Spleen (tissue), 11 donors: ENCODE data around the gene APBB2. TPM values are rescaled to one million over a fixed set of nuclear protein-coding genes. Genes with fewer than 3 reads are reported as not detected.

Source experiments
- DNase-seq: peaks from one replicate; pipeline ENCODE4 v3.0.0-alpha.2; 2020
- H3K27ac ChIP-seq, 8 donors: fragments of 200-600 bp; sonication (generic) in 7 of 8; 1 replicate in 4 of 8; 2 replicates in 4 of 8; pipeline versions ENCODE4 v1.5.0 to v1.8.0; 2016 to 2021; ENCODE audit warnings: inconsistent platforms in 4 of 8, mild to moderate bottlenecking in 4 of 8, moderate library complexity in 1 of 8
- H3K27me3 ChIP-seq, 7 donors: fragments of 200-600 bp; sonication (generic) in 6 of 7; replicated peaks in 1 of 7; 1 replicate in 4 of 7; 2 replicates in 3 of 7; pipeline versions ENCODE4 v1.5.0 to v1.8.0; 2016 to 2021; ENCODE audit warnings: inconsistent platforms in 3 of 7, mild to moderate bottlenecking in 1 of 7
- H3K36me3 ChIP-seq, 6 donors: fragments of 200-600 bp; sonication (generic) in 5 of 6; 1 replicate in 4 of 6; 2 replicates in 2 of 6; pipeline versions ENCODE4 v1.5.0 to v1.8.0; 2016 to 2021; ENCODE audit warnings: inconsistent platforms in 2 of 6
- H3K4me1 ChIP-seq, 6 donors: fragments of 200-600 bp; sonication (generic) in 5 of 6; 1 replicate in 3 of 6; 2 replicates in 3 of 6; pipeline versions ENCODE4 v1.5.0 to v1.8.0; 2016 to 2021; ENCODE audit warnings: inconsistent platforms in 3 of 6
- H3K4me3 ChIP-seq, 8 donors: fragments of 200-600 bp; sonication (generic) in 7 of 8; 1 replicate in 4 of 8; 2 replicates in 4 of 8; pipeline versions ENCODE4 v1.5.0 to v1.8.0; 2016 to 2021; ENCODE audit warnings: inconsistent platforms in 4 of 8, mild to moderate bottlenecking in 4 of 8, moderate library complexity in 2 of 8
- H3K9me3 ChIP-seq, 8 donors: fragments of 200-600 bp; sonication (generic) in 7 of 8; 1 replicate in 4 of 8; 2 replicates in 4 of 8; pipeline versions ENCODE4 v1.5.0 to v1.8.0; 2016 to 2021; ENCODE audit warnings: inconsistent platforms in 4 of 8
- POLR2A ChIP-seq, 3 donors: fragments of 450-650 bp; IDR thresholded peaks; one replicate each; pipeline ENCODE4 v1.5.1; 2017; ENCODE audit warnings: antibody characterized with exemption in 3 of 3, mild to moderate bottlenecking in 1 of 3
- POLR2AphosphoS5 ChIP-seq, 3 donors: sonication (generic); formaldehyde crosslinking; IDR thresholded peaks; one replicate each; pipeline ENCODE4 v1.5.1; 2017; ENCODE audit warnings: antibody characterized with exemption in 3 of 3
- WGBS, 5 donors: extraction: QIAGEN DNeasy Blood & Tissue Kit in 3 of 5; methylation state at CpG; one replicate each; pipeline versions ENCODE4 v1.1.5 to v1.1.7; 2013 to 2018; 5-methylcytosine and 5-hydroxymethylcytosine counted together
- intact Hi-C: fragments of 100-400 bp; cut with DNase I; formaldehyde crosslinking; loops from one replicate; pipeline ENCODE4 v1.15.0; 2023; ENCODE audit warnings: low total_unique reads
- polyA plus RNA-seq, 3 donors: library from polyadenylated mRNA; stranded (reverse); fragments of 200-250 nt; gene quantifications; one replicate each; pipeline ENCODE4 v1.2.1, GENCODE V29; 2013
- total RNA-seq, 7 donors: library from RNA; depleted of rRNA in 3 of 7; stranded (reverse); fragments of >200 nt in 3 of 7; fragmentation: NEBNext Ultra II Directional in 4 of 7; extraction: Animal tissue kit (Norgen Biotek cat#: 25700) in 4 of 7; gene quantifications; one replicate each; pipeline versions ENCODE4 v1.1.0 to v1.2.1, GENCODE V29; 2016 to 2021
- TF ChIP-seq, protein P1 (sequence below), 11 experiments: fragments of 200-600 bp in 7 of 11; fragments of 450-650 bp in 4 of 11; sonication (generic) in 4 of 11; IDR thresholded peaks in 8 of 11; conservative IDR thresholded peaks in 3 of 11; 1 replicate in 7 of 11; 2 replicates in 4 of 11; pipeline versions ENCODE4 v1.4.0 to v1.8.0; 2016 to 2021; ENCODE audit warnings: antibody characterized with exemption in 11 of 11, inconsistent platforms in 4 of 11, mild to moderate bottlenecking in 1 of 11
- donor health status: healthy with polysubstance abuse.
- donor health status: DM: no; HTN: no; CAD: no; lungs with moderate emphysema.
- donor health status: DM: no; HTN: no; CAD: no.
- donor health status: Bipolar disorder and iron deficiency.
- donor health status: healthy.
- donor health status: DM: no; HTN: no; CAD: no.
- donor health status: DM: yes; HTN: yes; CAD: no.

APBB2 gene
- total and polyA plus RNA-seq, 10 donors: 4.0 to 115 (median 76.7) TPM

DNA sequence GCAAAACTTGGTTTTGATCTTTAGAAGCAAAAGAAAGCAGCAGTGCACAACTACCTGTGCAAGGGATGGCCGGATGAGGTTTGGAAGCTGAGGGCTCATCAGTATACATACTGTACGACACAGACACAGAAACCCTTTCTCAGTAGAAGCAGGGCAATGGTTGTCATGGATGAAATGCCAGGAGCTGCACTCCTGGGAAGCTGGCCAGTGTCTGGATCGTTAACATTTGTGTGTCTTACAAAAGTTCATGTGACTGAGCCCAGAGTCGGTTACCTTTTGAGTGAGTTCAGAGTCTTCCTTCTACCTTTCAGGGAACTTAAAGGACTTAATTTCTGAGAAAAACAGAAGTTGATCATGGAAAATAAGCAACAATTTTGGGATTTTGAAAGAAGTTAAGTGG lies 230.3 kb downstream of the APBB2 start:
- TF ChIP-seq POLR2A (IDR thresholded peaks at IDR 0.05) (no peak), POLR2AphosphoS5 (IDR thresholded peaks at IDR 0.05) (no peak)
- TF ChIP-seq, protein P1, sequence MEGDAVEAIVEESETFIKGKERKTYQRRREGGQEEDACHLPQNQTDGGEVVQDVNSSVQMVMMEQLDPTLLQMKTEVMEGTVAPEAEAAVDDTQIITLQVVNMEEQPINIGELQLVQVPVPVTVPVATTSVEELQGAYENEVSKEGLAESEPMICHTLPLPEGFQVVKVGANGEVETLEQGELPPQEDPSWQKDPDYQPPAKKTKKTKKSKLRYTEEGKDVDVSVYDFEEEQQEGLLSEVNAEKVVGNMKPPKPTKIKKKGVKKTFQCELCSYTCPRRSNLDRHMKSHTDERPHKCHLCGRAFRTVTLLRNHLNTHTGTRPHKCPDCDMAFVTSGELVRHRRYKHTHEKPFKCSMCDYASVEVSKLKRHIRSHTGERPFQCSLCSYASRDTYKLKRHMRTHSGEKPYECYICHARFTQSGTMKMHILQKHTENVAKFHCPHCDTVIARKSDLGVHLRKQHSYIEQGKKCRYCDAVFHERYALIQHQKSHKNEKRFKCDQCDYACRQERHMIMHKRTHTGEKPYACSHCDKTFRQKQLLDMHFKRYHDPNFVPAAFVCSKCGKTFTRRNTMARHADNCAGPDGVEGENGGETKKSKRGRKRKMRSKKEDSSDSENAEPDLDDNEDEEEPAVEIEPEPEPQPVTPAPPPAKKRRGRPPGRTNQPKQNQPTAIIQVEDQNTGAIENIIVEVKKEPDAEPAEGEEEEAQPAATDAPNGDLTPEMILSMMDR (IDR thresholded peaks at IDR 0.05 in 8 of 11, conservative IDR thresholded peaks at IDR 0.05 in 3 of 11): no peak

DNA sequence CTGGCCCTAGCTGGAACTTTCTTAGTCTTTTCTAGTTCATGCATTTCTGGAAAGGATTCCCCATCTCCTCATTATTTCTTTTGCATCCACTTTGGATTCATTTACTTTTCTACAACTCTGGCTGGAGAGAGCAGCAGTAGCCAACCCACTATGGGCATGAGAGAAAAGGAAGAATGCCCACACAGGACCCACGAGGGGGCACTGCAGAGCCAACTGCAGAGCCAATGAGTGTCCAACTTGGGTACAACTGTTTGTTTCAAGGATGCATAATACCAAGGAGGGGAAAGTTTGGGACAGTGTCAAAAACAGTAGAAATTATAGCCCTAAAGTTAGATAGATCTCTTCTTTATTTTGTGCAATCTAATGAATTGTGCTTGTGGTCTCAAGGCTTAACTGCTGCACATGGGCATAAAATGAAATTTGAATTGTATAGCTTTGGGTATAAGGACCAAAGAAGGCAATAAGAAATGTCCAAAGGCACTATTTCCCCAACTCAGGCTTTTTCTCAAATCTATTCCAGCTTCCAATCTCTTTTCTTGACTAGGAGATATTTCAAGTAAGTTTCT lies 233.9 kb downstream of the APBB2 start:
- Histone ChIP-seq H3K36me3 (no peaks in the 10 kb centered on the region), H3K4me1 (peaks cover 0 to 4% (median 0%) of the 10 kb centered on the region in 6 donors), H3K4me3 (no peak overlapping the region), H3K27ac (no peak overlapping the region), H3K27me3 (no peaks in the 10 kb centered on the region), H3K9me3 (peaks cover 0 to 14% (median 3%) of the 10 kb centered on the region in 8 donors)
- WGBS, 5 donors: 28 to 48% (median 36%) methylated on average over 1 of the region's 1 CpG
- no peak for DNase-seq
- intact Hi-C loops: no loop called here
- TF ChIP-seq POLR2AphosphoS5 (IDR thresholded peaks at IDR 0.05): no peak
- no peak for TF ChIP-seq POLR2A (IDR thresholded peaks at IDR 0.05)
- TF ChIP-seq, protein P1 (IDR thresholded peaks at IDR 0.05 in 8 of 11, conservative IDR thresholded peaks at IDR 0.05 in 3 of 11): peak in 4 of 11 experiments; percentile 34 to 48 (median 38)

More for the DNA sequence above, 230.3 kb downstream of the APBB2 start:
- intact Hi-C loops: no loop called here
- Histone ChIP-seq H3K27me3 (no peaks in the 10 kb centered on the region), H3K9me3 (peaks cover 0 to 8% (median 2%) of the 10 kb centered on the region in 8 donors), H3K4me1 (no peaks in the 10 kb centered on the region), H3K36me3 (no peaks in the 10 kb centered on the region), H3K4me3 (no peak overlapping the region), H3K27ac (no peak overlapping the region)
- DNase-seq: no peak
- WGBS, 5 donors: 61 to 88% (median 79%) methylated on average over 4 of the region's 4 CpGs

DNA sequence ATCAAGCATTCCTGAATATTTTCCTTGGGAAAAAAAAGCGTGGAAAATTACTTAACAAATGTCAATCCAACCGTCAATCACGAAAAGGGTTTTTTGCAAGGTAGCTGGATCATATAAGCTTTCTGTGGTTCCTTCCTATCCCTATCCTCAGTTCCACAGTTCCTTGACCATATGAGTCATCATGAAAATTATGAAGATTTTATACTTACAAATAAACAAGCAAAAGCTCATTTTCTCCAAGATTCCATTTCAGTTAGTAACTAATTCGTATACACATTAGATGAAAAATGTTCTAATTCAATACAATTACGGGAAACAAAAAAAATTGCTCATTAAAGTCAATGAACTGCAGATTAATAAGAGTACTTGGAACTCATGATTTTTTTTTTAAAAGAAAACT lies 235.8 kb downstream of the APBB2 start:
- Histone ChIP-seq H3K27ac (no peak overlapping the region), H3K36me3 (no peaks in the 10 kb centered on the region), H3K27me3 (no peaks in the 10 kb centered on the region), H3K9me3 (peaks cover 0 to 14% (median 3%) of the 10 kb centered on the region in 8 donors), H3K4me3 (no peak overlapping the region), H3K4me1 (peaks cover 0 to 4% (median 0%) of the 10 kb centered on the region in 6 donors)
- 87 to 94% (median 92%) methylated on average over 5 of the region's 5 CpGs for WGBS, 5 donors
- intact Hi-C loops: loop anchor here (10.0 kb wide), 1 partner anchor 236 kb away; the partner anchor contains the start of gene APBB2
- TF ChIP-seq, protein P1 (IDR thresholded peaks at IDR 0.05 in 8 of 11, conservative IDR thresholded peaks at IDR 0.05 in 3 of 11): no peak
- TF ChIP-seq POLR2AphosphoS5 (IDR thresholded peaks at IDR 0.05): no peak
- no peak for TF ChIP-seq POLR2A (IDR thresholded peaks at IDR 0.05)
- no peak for DNase-seq

DNA sequence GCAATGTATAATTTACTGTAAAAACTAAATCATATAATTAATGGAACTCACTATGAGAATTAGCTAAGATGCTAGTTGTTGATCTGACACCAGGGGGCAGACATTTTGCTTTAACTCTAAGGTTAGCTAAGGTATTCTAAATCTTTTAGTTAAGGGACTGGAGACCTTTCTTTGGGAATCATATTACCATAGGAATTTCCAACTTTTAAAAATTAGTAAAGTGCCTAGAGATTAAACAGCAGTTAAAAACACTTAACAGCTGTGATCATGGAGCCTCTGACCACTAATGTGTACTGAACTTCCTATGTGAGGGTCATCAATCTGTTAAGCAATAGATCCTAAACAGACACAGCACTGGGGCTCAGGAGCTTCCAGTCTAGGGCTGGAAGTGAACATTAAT lies 238.0 kb downstream of the APBB2 start:
- Histone ChIP-seq H3K9me3 (peaks cover 0 to 14% (median 3%) of the 10 kb centered on the region in 8 donors), H3K27me3 (no peaks in the 10 kb centered on the region), H3K4me1 (peaks cover 0 to 4% (median 0%) of the 10 kb centered on the region in 6 donors), H3K36me3 (no peaks in the 10 kb centered on the region), H3K4me3 (no peak overlapping the region), H3K27ac (no peak overlapping the region)
- intact Hi-C loops: loop anchor here (10.0 kb wide), 1 partner anchor 238 kb away; the partner anchor contains the start of gene APBB2
- TF ChIP-seq POLR2A (IDR thresholded peaks at IDR 0.05) (no peak), POLR2AphosphoS5 (IDR thresholded peaks at IDR 0.05) (no peak)
- TF ChIP-seq, protein P1 (IDR thresholded peaks at IDR 0.05 in 8 of 11, conservative IDR thresholded peaks at IDR 0.05 in 3 of 11): peak; percentile 21 to 67 (median 52)
- DNase-seq: no peak
